HEK293T (cell line): ENCODE results near the gene TRA2A.
"Not testable (repeated sequence)": the region's sequence is repeated elsewhere in the genome, so short reads cannot be mapped to it uniquely, and the experiment has no call there.

ENCODE experiments used
- CTCF ChIA-PET: fragments of 350-600 bp; formaldehyde crosslinking; extraction: SDS; loops from one replicate; lab custom pipeline; 2021; ENCODE audit warnings: antibody characterized with exemption, inconsistent platforms; lab: Yijun Ruan, JAX
- POLR2A ChIA-PET: fragments of 350-600 bp; formaldehyde crosslinking; extraction: SDS; loops from one replicate; lab custom pipeline; 2020; ENCODE audit warnings: antibody characterized with exemption, inconsistent platforms; lab: Yijun Ruan, JAX
- DNase-seq: peaks from one replicate; pipeline ENCODE4 v3.0.0; 2012; ENCODE audit warnings: mixed read lengths; ENCODE audit errors: extremely low spot score
- ARNT ChIP-seq: fragments of 450-650 bp; IDR thresholded peaks from 2 replicates; pipeline ENCODE4 v1.6.1; 2017; ENCODE audit warnings: mild to moderate bottlenecking
- BHLHE40 ChIP-seq: fragments of 450-650 bp; IDR thresholded peaks from 2 replicates; pipeline ENCODE4 v1.6.1; 2016; ENCODE audit warnings: mild to moderate bottlenecking, moderate library complexity, borderline replicate concordance
- CTBP1 ChIP-seq: fragments of 450-650 bp; IDR thresholded peaks from 2 replicates; pipeline ENCODE4 v1.6.1; 2016; ENCODE audit warnings: borderline replicate concordance
- ELF4 ChIP-seq: fragments of 450-650 bp; IDR thresholded peaks from 2 replicates; pipeline ENCODE4 v1.6.1; 2017; ENCODE audit warnings: antibody characterized with exemption
- FOXA1 ChIP-seq: fragments of 450-650 bp; IDR thresholded peaks from 2 replicates; pipeline ENCODE4 v1.6.1; 2016; ENCODE audit warnings: mild to moderate bottlenecking
- FOXK2 ChIP-seq: fragments of 450-650 bp; IDR thresholded peaks from 2 replicates; pipeline ENCODE4 v1.6.1; 2016; ENCODE audit warnings: mild to moderate bottlenecking
- FOXM1 ChIP-seq: fragments of 450-650 bp; IDR thresholded peaks from 2 replicates; pipeline ENCODE4 v1.6.1; 2017; ENCODE audit warnings: mild to moderate bottlenecking, borderline replicate concordance
- HDGF ChIP-seq: fragments of 450-650 bp; IDR thresholded peaks from 2 replicates; pipeline ENCODE4 v1.6.1; 2017; ENCODE audit warnings: antibody characterized with exemption, borderline replicate concordance
- L3MBTL2 ChIP-seq: fragments of 450-650 bp; conservative IDR thresholded peaks from 2 replicates; pipeline ENCODE4 v1.6.1; 2016; ENCODE audit warnings: mild to moderate bottlenecking
- LEF1 ChIP-seq: fragments of 450-650 bp; IDR thresholded peaks from 2 replicates; pipeline ENCODE4 v1.6.1; 2017; ENCODE audit warnings: mild to moderate bottlenecking, borderline replicate concordance
- NFRKB ChIP-seq: fragments of 450-650 bp; IDR thresholded peaks from 2 replicates; pipeline ENCODE4 v1.6.1; 2016; ENCODE audit warnings: mild to moderate bottlenecking, moderate library complexity
- SP1 ChIP-seq: fragments of 450-650 bp; IDR thresholded peaks from 2 replicates; pipeline ENCODE4 v1.6.1; 2017
- SUZ12 ChIP-seq: fragments of 450-650 bp; IDR thresholded peaks from 2 replicates; pipeline ENCODE4 v1.6.1; 2016; ENCODE audit warnings: mild to moderate bottlenecking
- TARDBP ChIP-seq: fragments of 450-650 bp; IDR thresholded peaks from 2 replicates; pipeline ENCODE4 v1.6.1; 2016
- ZNF384 ChIP-seq: fragments of 450-650 bp; IDR thresholded peaks from 2 replicates; pipeline ENCODE4 v1.6.1; 2016
- TF ChIP-seq, protein P1 (sequence below): fragments of 450-650 bp; IDR thresholded peaks from 2 replicates; pipeline ENCODE4 v1.6.1; 2016

TRA2A gene

DNA sequence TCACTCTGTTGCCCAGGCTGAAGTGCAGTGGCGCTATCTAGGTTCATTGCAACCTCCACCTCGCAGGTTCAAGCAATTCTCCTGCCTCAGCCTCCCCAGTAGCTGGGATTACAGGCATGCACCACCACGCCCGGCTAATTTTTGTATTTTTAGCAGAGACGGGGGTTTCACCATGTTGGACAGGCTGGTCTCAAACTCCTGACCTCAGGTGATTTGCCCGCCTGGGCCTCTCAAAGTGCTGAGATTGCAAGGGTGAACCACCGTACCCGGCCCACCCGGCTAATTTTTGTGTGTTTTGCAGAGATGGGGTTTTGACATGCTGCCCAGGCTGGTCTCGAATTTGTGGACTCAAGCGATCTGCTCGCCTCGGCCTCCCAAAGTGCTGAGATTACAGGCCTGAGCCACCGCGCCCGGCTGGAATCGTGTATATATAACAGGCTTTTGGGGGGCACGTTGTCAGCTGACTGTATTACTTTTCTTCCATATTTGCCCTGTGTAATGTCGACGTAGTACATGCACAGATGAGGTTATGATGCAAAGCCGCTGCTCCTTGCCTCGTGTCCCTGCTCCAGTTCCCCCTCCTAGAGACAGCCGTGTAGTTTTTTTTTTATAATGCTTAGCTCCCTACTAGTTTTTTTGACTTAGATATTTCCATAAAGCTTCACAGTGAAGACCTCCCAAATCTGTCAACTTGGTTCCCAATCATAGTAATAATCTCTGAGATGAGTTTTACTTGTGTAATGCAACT lies 883 bp upstream of the TRA2A start:
- no peak for DNase-seq
- TF ChIP-seq ELF4 (no peak), SUZ12 (no peak), SP1 (no peak), ZNF384 (peak; percentile 24; the same call in 1 of the 2 replicates), FOXA1 (no peak), BHLHE40 (no peak)
- TF ChIP-seq, protein P1, sequence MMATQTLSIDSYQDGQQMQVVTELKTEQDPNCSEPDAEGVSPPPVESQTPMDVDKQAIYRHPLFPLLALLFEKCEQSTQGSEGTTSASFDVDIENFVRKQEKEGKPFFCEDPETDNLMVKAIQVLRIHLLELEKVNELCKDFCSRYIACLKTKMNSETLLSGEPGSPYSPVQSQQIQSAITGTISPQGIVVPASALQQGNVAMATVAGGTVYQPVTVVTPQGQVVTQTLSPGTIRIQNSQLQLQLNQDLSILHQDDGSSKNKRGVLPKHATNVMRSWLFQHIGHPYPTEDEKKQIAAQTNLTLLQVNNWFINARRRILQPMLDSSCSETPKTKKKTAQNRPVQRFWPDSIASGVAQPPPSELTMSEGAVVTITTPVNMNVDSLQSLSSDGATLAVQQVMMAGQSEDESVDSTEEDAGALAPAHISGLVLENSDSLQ = no peak
- ChIA-PET POLR2A (interaction anchor here (0.7 to 1.0 kb wide), 2 partner anchors 101 to 845 kb away, joined by 3 read pairs; no protein-coding TSS in a partner anchor), CTCF (interaction anchor here (0.6 kb wide), 2 partner anchors 50 to 84 kb away, joined by 7 to 11 read pairs; no protein-coding TSS in a partner anchor)

DNA sequence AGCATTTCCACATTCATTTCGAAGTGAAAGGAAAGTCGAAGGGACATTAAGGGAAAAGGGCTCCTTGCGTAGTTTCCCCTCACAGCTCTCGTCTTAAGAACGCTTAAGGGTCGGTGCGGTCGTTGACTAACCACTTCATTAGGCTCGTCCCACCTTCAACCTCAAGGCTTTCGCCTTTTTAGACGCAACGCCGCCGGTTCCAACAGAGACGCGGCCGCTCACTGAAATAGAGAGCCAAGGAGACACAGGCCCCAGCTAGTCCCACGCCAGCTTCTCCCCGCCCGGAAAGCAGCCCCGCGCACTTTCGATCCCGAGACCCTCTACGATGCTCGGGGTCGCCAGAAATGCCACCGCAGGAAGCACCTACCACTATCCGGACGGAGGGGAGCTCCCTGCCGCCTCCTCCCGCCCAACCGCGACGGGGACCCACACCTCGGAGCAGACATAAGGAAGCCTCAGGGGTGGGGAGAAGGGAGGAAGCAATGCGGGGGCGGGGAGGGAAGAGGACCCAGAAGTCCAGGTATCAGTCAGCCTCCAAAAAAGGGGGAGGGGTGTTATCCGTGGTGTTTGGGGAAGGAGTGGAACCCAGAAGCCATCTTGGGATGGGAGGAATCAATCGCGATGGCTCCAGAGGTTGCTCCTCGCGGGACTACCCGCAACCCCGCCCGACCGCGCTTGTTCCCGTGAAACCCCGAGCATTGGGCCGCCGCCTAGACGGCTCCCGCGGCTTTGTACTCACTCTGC lies 559 bp downstream of the TRA2A start:
- CTCF ChIA-PET = interaction anchor here (0.7 to 0.8 kb wide), 2 partner anchors 217 to 255 kb away, joined by 3 read pairs; no protein-coding TSS in a partner anchor
- TF ChIP-seq FOXA1 (no peak), CTBP1 (no peak)
- peak; percentile 48 for DNase-seq
- POLR2A ChIA-PET = interaction anchor here (0.6 to 1.6 kb wide), 10 partner anchors 8 to 181 kb away, joined by 3 to 9 read pairs (median 5); no protein-coding TSS in a partner anchor

DNA sequence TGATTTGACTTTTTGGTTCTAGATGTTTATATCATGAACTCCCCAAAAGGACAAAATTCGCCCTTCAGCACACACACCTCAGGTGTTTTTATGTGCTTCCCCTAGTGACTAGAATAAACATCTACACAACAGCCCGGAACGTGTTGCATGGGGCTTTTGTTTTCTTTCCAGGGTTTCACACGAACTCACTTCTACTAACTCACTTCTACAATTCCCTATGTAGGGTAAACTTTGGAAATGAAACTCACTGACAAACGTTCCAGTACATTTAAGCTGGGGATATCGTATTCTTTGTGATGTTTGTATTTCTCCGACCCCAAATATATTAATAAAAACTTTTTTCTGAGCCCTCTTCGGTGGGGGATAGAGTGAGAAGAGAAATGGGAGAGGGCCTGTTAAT lies 1.4 kb downstream of the TRA2A start:
- ChIA-PET POLR2A (interaction anchor here (0.9 to 1.6 kb wide), 8 partner anchors 9 to 180 kb away, joined by 3 to 9 read pairs (median 5); no protein-coding TSS in a partner anchor), CTCF (interaction anchor here (0.6 to 0.8 kb wide), 3 partner anchors 218 to 667 kb away, joined by 3 read pairs; no protein-coding TSS in a partner anchor)
- TF ChIP-seq, protein P1 = no peak
- TF ChIP-seq ELF4 = no peak
- TF ChIP-seq SUZ12 = no peak
- no peak for TF ChIP-seq FOXK2
- no peak for TF ChIP-seq CTBP1
- TF ChIP-seq NFRKB = no peak
- no peak for TF ChIP-seq ARNT
- TF ChIP-seq LEF1 = no peak
- DNase-seq = peak; percentile 22

DNA sequence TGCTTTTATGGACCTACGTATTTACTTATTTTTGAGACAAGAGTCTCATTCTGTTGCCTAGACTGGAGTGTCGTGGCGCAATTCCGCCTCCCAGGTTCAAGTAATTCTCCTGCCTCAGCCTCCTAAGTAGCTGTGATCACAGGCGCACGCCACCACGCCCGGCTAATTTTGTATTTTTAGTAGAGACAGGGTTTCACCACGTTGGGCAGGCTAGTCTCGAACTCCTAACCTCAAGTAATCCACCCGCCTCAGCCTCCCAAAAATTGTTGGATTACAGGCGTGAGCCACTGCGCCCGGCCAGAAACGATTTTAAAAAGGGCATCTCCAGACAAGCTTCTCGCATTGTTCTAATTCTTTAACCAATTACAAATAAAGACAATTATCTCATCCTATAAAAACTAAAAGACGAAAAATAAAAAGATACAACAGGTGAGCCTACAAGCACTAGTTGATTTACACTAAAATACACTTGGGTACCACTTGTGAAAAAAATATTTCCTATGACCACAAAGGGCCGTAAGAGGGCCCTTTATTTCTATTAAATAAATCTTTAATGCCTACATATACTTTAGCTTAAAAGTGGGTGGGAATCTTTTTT lies 2.4 kb downstream of the TRA2A start:
- TF ChIP-seq NFRKB = no peak
- TF ChIP-seq ELF4 = no peak
- TF ChIP-seq LEF1 = no peak
- TF ChIP-seq, protein P1 = no peak
- no peak for TF ChIP-seq SP1
- TF ChIP-seq L3MBTL2 = no peak
- no peak for TF ChIP-seq TARDBP
- TF ChIP-seq HDGF = no peak
- no peak for TF ChIP-seq ZNF384
- no peak for TF ChIP-seq FOXA1
- no peak for TF ChIP-seq FOXK2
- no peak for TF ChIP-seq ARNT
- no peak for TF ChIP-seq BHLHE40
- TF ChIP-seq FOXM1 = no peak
- TF ChIP-seq SUZ12 = no peak
- no peak for TF ChIP-seq CTBP1
- ChIA-PET CTCF (interaction anchor here (0.5 to 1.2 kb wide), 4 partner anchors 9 to 317 kb away, joined by 3 to 6 read pairs (median 4); no protein-coding TSS in a partner anchor), POLR2A (interaction anchor here (0.6 to 1.7 kb wide), 5 partner anchors 9 to 99 kb away, joined by 3 to 6 read pairs (median 3); no protein-coding TSS in a partner anchor)
- no peak for DNase-seq

DNA sequence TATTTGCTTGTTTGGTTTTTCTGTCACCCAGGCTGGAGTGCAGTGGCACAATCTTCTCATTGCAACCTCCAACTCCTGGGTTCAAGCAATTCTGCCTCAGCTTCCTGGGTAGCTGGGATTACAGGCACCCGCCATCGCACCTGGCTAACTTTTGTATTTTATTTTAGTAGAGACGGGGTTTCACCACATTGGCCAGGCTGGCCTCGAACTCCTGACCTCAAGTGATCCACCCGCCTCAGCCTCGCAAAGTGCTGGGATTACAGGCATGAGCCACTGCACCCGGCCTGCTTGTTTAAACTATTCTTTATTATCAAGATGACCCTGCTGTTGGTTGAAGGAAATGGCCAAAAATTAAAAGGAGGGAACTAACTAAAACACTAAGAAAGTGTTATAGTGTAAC lies 6.2 kb downstream of the TRA2A start:
- POLR2A ChIA-PET, CTCF ChIA-PET, DNase-seq: not testable (repeated sequence)

DNA sequence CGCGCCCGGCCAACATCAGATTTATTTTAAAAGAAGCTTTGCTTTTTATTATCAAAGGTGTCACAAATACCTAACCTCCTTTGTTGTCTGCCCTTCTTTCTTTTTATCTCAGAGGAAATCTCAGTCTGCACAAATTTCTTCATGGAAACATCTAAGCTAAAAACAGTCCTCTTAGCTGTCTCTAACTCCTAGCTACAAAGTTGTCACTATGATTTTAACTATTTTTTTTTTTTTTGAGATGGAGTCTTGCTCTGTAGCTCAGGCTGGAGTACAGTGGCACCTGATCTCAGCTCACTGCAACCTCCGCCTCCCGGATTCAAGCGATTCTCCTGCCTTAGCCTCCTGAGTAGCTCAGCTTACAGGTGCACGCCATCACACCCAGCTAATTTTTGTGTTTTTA lies 7.3 kb downstream of the TRA2A start:
- ChIA-PET POLR2A (no interaction called here), CTCF (no interaction called here)
- no peak for TF ChIP-seq LEF1
- TF ChIP-seq FOXK2 = no peak
- TF ChIP-seq, protein P1 = no peak
- TF ChIP-seq SUZ12 = no peak
- TF ChIP-seq BHLHE40 = no peak
- TF ChIP-seq FOXA1 = no peak
- no peak for TF ChIP-seq L3MBTL2
- TF ChIP-seq HDGF = no peak
- no peak for TF ChIP-seq TARDBP
- TF ChIP-seq NFRKB = no peak
- TF ChIP-seq ELF4 = no peak
- no peak for TF ChIP-seq SP1
- DNase-seq = no peak
